GM18502 (cell line): ENCODE measurements around the gene CTTNBP2.
"Not testable (repeated sequence)": the region's sequence is repeated elsewhere in the genome, so short reads cannot be mapped to it uniquely, and the experiment has no call there.

ENCODE experiments used
- ATAC-seq: cut with Tn5 transposase; IDR thresholded peaks from one replicate; pipeline ENCODE4 v1.9.1; 2021; ENCODE audit warnings: mild to moderate bottlenecking; ENCODE audit not compliant: unreplicated experiment, poor library complexity

The CTTNBP2 gene

GRCh38 chr7:117708173-117708572 lies 165.1 kb downstream of the CTTNBP2 start:
- not testable (repeated sequence) for ATAC-seq

DNA sequence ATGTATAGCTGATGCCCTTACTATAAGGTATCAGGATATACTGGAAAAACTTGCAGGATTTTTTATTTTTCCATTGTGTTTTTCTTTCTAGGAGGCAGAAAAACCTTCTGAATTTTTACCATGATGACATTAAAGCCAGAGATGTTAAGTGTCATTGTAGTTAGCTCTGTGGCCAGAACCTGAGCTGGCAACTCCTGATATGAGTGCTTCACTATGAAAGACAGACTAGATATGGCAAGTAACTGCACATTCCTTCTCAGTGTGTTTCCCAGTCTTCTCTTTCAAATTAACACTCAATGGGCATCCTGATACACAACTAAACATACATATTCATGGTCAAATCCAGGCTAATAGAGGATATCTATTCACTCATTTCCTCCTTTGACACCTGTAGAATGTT lies 166.2 kb downstream of the CTTNBP2 start:
- ATAC-seq = no peak

DNA sequence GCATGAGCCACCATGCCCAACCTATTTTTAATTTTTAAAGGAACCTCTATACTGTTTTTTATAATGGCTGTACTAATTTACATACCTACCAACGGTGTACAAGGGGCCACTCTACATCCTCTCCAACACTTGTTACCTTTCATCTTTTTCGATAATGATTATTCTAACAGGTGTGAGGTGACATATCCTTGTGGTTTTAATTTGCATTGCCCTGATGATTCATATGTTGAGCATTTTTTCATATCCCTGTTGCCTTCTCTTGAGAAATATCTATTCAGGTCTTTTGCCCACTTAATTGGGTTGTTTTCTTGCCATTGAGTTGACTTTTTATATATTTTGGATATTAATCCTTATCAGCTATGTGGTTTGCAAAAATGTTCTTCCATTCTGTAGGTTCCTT lies 167.0 kb downstream of the CTTNBP2 start:
- ATAC-seq = no peak

GRCh38 chr7:117705630-117706029 lies 167.6 kb downstream of the CTTNBP2 start:
- ATAC-seq = no peak

DNA sequence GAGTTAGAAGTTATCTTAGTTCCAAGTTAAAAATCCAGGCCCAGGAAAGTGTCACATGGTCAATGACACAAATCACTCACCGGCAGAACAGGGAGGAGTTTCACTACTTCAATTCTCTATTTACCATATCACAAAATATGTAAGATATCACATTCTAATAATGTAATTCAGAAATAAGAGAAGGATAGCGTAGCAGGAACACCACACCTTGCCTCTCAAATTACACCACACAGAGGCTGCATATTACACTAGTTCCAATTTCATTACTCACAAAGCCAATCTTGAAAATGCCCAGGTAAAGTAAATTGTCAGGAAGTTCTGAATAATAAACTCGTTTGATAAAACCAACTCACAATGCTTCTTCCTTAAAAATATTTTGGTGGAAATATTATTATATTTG lies 169.2 kb downstream of the CTTNBP2 start:
- ATAC-seq = no peak

DNA sequence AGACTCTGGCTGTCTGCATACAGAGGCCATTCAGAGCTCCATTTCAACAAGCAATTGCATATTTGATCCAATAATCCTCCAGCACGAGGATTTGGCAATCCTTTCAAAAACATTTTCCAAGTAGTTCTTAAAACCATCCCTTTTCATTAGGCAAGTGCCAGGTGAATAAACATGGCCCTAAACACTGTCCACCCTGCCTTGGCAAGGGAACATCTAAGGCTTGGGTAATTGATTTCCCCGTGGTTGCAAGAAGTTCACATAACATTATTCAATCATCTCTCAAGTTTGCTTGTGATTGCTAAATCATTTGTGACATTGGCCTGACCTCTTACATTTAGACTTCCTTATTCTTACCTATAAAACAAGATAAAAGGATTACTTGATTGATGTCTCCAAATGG lies 175.2 kb downstream of the CTTNBP2 start:
- ATAC-seq = no peak

DNA sequence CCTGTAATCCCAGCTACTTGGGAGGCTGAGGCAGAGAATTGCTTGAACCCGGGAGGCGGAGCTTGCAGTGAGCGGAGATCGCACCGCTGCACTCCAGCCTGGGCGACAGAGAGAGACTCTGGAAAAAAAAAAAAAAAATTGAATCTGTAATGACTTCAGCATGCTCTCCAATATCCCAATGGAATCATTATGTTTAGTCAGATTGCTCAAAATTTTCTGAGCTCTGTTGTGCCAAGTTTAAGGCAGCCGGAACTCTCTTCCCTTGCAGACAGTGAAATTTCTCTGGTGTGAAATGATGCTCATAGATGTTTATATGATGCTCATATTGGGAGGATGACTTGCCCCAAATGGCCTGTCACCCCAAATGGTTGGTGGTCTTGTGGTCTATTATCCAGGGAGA lies 180.9 kb downstream of the CTTNBP2 start:
- ATAC-seq = no peak

- no peak for ATAC-seq
Observed at GRCh38 chr7:117690147-117690546, 183.1 kb downstream of the CTTNBP2 start.

- no peak for ATAC-seq
Observed at GRCh38 chr7:117689406-117689805, 183.8 kb downstream of the CTTNBP2 start.

DNA sequence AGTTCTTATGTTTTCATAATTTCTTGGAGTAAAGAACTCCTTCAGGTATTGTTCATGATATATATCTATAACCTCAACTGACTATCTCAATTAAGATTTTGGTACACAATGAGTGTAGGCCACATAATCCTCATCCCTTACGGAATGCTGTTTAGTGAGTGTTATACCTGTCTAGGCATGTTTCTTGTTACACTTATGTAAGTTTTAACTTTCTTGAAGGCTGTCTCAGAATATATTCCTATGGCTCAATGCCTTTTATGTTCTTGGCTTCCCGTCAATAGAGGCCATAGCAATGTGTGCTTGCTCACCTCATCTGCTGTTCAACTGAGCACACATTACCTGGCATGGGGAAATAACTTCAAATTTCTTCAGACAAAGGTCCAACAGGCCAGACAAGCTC lies 185.1 kb downstream of the CTTNBP2 start:
- ATAC-seq = no peak

GRCh38 chr7:117686311-117686935 lies 186.8 kb downstream of the CTTNBP2 start:
- ATAC-seq = no peak

- ATAC-seq = no peak
Observed at GRCh38 chr7:117685795-117686194, 187.4 kb downstream of the CTTNBP2 start.

- ATAC-seq = no peak
Observed at GRCh38 chr7:117683430-117684175, 189.6 kb downstream of the CTTNBP2 start.

- ATAC-seq = no peak
Observed at GRCh38 chr7:117682681-117683385, 190.4 kb downstream of the CTTNBP2 start.

- ATAC-seq = no peak
Observed at GRCh38 chr7:117679120-117679519, 194.1 kb downstream of the CTTNBP2 start.

GRCh38 chr7:117675497-117676435 lies 197.5 kb downstream of the CTTNBP2 start:
- no peak for ATAC-seq

GRCh38 chr7:117674617-117675016 lies 198.6 kb downstream of the CTTNBP2 start:
- no peak for ATAC-seq

DNA sequence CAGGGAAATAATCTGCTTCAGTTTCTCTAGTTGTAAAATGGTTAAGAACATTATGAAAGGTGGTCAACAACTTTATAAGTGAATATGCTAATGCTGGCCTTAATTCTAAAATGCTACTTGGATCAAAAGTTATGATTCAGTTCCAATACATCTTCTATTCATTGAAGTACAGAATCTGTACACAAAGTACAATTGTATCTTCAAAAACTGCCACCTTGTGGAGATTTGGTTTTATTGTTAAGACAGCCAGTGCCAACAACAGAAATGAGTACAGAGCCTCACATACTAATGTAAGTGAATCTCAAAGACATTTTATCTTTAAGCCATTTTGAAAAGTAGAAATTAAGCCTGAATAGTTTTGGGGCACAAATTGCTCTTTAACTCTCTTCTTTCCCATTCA lies 199.4 kb downstream of the CTTNBP2 start:
- no peak for ATAC-seq

DNA sequence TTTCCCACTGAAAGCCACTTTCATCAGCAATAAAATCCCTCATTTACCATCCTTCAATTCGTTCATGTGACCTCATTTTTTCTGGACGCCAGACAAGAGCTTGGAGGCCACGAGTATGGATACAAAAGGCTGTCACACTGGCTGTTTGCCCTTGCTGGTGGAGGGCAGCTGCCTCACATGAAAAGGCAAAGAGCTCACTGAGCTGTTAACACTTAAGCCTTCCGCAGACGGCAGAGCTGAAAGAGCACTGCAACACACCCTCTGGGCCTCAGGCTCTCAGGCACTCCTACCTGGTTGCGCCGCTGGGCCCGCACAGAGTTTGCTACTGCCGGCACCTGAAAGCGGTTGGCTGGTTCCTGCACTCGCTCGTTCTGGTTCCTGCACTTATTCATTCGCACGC lies 199.9 kb downstream of the CTTNBP2 start:
- ATAC-seq = no peak

DNA sequence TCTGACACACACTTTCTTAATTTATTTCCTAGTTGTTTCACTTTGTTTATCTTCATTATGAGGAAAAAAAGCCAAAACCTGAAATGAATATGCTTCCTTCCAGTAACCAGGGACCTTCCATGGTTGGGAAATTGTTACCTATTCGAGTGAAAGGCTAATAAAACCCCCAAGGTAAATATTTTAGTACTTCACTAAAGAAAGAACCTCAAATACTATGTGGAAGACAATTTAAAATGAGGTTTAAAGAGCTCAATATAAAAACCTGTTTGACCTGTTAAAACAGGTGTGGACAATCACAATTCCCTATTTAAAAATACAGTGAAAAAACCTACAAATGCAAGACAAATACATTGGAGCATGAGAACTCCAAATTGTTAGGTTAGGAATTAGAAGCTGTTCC lies 200.8 kb downstream of the CTTNBP2 start:
- no peak for ATAC-seq
